Right lobe of liver (tissue), 4 donors: Measurements from ENCODE around the gene SRD5A1.

Experiments
- POLR2A ChIP-seq: fragments of 450-650 bp; IDR thresholded peaks from one replicate; pipeline ENCODE4 v1.6.1; 2017; ENCODE audit warnings: antibody characterized with exemption, mild to moderate bottlenecking
- TF ChIP-seq, protein P1 (sequence below), 4 donors: fragments of 200-600 bp in 3 of 4; fragments of 450-650 bp in 1 of 4; IDR thresholded peaks; one replicate each; pipeline versions ENCODE4 v1.5.1 to v1.8.0; 2016 to 2022; ENCODE audit warnings: antibody characterized with exemption in 4 of 4, mild to moderate bottlenecking in 2 of 4
- donor health status: DM: no; HTN: no; CAD: no.
- donor health status: DM: no; HTN: no; CAD: no.
- donor health status: DM: no; HTN: yes; CAD: no.

DNA sequence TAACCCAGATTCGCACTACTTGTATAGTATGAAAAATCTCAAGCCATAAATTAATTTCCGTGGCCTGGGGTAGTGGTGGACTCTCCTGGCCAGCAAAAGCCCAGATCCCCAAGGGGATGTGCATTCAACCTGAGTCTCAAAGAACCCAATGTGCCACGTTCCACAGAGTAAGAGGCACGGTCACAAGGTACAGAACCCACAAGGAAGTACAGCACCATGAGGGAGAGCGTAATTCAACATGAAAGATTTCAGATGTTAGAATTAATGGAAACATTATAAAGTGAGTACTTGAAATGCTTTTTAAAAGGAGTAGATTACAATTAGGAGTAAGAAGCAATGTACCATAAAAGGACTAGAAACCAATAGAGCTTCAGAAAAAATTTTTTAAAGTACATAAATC, 23.4 kb downstream of the SRD5A1 start:
- TF ChIP-seq, protein P1, sequence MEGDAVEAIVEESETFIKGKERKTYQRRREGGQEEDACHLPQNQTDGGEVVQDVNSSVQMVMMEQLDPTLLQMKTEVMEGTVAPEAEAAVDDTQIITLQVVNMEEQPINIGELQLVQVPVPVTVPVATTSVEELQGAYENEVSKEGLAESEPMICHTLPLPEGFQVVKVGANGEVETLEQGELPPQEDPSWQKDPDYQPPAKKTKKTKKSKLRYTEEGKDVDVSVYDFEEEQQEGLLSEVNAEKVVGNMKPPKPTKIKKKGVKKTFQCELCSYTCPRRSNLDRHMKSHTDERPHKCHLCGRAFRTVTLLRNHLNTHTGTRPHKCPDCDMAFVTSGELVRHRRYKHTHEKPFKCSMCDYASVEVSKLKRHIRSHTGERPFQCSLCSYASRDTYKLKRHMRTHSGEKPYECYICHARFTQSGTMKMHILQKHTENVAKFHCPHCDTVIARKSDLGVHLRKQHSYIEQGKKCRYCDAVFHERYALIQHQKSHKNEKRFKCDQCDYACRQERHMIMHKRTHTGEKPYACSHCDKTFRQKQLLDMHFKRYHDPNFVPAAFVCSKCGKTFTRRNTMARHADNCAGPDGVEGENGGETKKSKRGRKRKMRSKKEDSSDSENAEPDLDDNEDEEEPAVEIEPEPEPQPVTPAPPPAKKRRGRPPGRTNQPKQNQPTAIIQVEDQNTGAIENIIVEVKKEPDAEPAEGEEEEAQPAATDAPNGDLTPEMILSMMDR (IDR thresholded peaks at IDR 0.05) = no peak
- no peak for TF ChIP-seq POLR2A
